GM12872 (cell line): ENCODE data around the gene CNPPD1.

Experiments used
- TF ChIP-seq, protein P1 (sequence below): IDR thresholded peaks from 3 replicates; pipeline ENCODE4 v1.5.1; 2011; ENCODE audit warnings: low read depth, mild to moderate bottlenecking, low read length, moderate library complexity; ENCODE audit not compliant: insufficient read depth

The CNPPD1 gene

GRCh38 chr2:219174146-219174545, 2.6 kb downstream of the CNPPD1 start:
- TF ChIP-seq, protein P1, sequence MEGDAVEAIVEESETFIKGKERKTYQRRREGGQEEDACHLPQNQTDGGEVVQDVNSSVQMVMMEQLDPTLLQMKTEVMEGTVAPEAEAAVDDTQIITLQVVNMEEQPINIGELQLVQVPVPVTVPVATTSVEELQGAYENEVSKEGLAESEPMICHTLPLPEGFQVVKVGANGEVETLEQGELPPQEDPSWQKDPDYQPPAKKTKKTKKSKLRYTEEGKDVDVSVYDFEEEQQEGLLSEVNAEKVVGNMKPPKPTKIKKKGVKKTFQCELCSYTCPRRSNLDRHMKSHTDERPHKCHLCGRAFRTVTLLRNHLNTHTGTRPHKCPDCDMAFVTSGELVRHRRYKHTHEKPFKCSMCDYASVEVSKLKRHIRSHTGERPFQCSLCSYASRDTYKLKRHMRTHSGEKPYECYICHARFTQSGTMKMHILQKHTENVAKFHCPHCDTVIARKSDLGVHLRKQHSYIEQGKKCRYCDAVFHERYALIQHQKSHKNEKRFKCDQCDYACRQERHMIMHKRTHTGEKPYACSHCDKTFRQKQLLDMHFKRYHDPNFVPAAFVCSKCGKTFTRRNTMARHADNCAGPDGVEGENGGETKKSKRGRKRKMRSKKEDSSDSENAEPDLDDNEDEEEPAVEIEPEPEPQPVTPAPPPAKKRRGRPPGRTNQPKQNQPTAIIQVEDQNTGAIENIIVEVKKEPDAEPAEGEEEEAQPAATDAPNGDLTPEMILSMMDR: no peak

- TF ChIP-seq, protein P1: no peak
These were observed 3.5 kb downstream of the CNPPD1 start for GRCh38 chr2:219173176-219173575.

GRCh38 chr2:219172231-219173154, 4.2 kb downstream of the CNPPD1 start:
- TF ChIP-seq, protein P1: no peak

DNA sequence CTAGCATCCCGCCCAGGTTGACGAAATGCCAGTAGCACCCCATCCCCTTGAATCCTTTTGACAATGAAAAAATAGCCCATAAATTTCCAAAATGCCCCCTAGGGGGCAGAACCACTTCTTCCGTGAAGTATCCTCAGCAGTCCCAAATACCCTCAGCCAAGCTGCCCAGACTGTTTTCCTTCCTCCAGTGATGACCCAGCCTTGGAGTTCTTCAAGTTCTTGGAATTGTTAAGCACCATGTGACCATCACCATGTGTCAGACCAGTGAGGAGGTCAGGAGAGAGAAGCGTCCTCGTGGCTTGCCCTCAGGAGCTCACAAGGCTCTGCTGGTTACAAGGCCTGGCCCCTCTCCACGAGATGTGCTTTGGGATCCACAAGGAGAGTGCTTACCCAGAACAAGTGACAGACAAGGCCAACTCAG, 5.5 kb downstream of the CNPPD1 start:
- TF ChIP-seq, protein P1: peak; percentile 80

- TF ChIP-seq, protein P1: no peak
These were observed 6.6 kb downstream of the CNPPD1 start, which contains the start of gene SLC23A3 for GRCh38 chr2:219169930-219170654. TSS of gene SLC23A3 (minus strand) at chr2:219170029. CDS start at chr2:219169984, 45 bp downstream.

GRCh38 chr2:219168932-219169331, 7.8 kb downstream of the CNPPD1 start:
- TF ChIP-seq, protein P1: no peak

DNA sequence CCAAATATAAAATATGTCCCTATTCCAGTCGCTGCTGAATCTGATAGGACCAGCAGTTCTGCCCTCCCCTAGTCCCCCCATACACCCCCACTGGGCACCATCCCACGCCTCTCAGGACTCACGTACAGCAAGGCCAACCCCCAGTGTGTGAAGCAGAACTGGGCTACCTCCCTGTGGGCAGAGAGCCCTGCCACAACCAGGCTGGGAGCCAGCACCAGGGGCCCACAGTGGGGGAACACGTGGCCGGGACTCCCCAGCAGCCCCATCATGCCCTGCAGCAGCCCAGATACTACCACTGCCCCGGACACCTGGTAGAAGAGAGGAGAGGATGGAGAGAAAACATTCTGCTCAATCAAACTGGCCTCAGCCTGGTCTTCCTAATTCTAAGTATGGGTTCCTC, 8.2 kb downstream of the CNPPD1 start:
- TF ChIP-seq, protein P1: no peak
